GM21423 (cell line): ENCODE results near the gene TBL2.
"Not testable (repeated sequence)": the region's sequence is repeated elsewhere in the genome, so short reads cannot be mapped to it uniquely, and the experiment has no call there.

ENCODE experiments used
- ATAC-seq: cut with Tn5 transposase; IDR thresholded peaks from one replicate; pipeline ENCODE4 v1.9.1; 2021; ENCODE audit warnings: mild to moderate bottlenecking, moderate library complexity; ENCODE audit not compliant: unreplicated experiment

The TBL2 gene

GRCh38 chr7:73606801-73607691, 28.7 kb upstream of the TBL2 start:
- ATAC-seq: no peak

GRCh38 chr7:73605601-73606220, 27.3 kb upstream of the TBL2 start:
- no peak for ATAC-seq

- no peak for ATAC-seq
Measured at GRCh38 chr7:73602721-73603651, 24.6 kb upstream of the TBL2 start.

- no peak for ATAC-seq
Measured at GRCh38 chr7:73599916-73600315, 21.5 kb upstream of the TBL2 start.

GRCh38 chr7:73599151-73599882, 20.9 kb upstream of the TBL2 start:
- ATAC-seq: no peak

GRCh38 chr7:73597978-73598782, 19.8 kb upstream of the TBL2 start:
- ATAC-seq: no peak

GRCh38 chr7:73596191-73597065, 18.0 kb upstream of the TBL2 start:
- ATAC-seq: no peak

- no peak for ATAC-seq
Measured at GRCh38 chr7:73595358-73595757, 17.0 kb upstream of the TBL2 start.

GRCh38 chr7:73593207-73594045, 15.0 kb upstream of the TBL2 start:
- ATAC-seq: no peak

GRCh38 chr7:73586911-73587310, 8.5 kb upstream of the TBL2 start:
- ATAC-seq: no peak

- no peak for ATAC-seq
Measured at GRCh38 chr7:73585196-73585595, 6.8 kb upstream of the TBL2 start.

GRCh38 chr7:73582664-73583202, 4.4 kb upstream of the TBL2 start:
- ATAC-seq: no peak

GRCh38 chr7:73581006-73581405, 2.6 kb upstream of the TBL2 start:
- ATAC-seq: not testable (repeated sequence)

- peak; percentile 1 for ATAC-seq
Measured at GRCh38 chr7:73577627-73578341, 595 bp downstream of the TBL2 start.

GRCh38 chr7:73573791-73574190, 4.6 kb downstream of the TBL2 start:
- no peak for ATAC-seq

- no peak for ATAC-seq
Measured at GRCh38 chr7:73573276-73573675, 5.1 kb downstream of the TBL2 start.

- no peak for ATAC-seq
Measured at GRCh38 chr7:73572767-73573186, 5.6 kb downstream of the TBL2 start.
